Glutamatergic neuron (in vitro differentiated cells): ENCODE results near the gene GATAD2A. TPM values are rescaled to one million over a fixed set of nuclear protein-coding genes. Genes with fewer than 3 reads are reported as not detected.

Source experiments
- DNase-seq: peaks from one replicate; pipeline ENCODE4 v3.0.0; 2022
- H3K27ac Mint-ChIP-seq: one replicate; pipeline ENCODE4 v1.8.0; 2020; ENCODE audit warnings: mild to moderate bottlenecking, mixed read lengths, inconsistent platforms; ENCODE audit not compliant: unreplicated experiment
- H3K27me3 Mint-ChIP-seq: one replicate; pipeline ENCODE4 v1.8.0; 2020; ENCODE audit warnings: mild to moderate bottlenecking, moderate library complexity, mixed read lengths, inconsistent platforms; ENCODE audit not compliant: unreplicated experiment
- H3K36me3 Mint-ChIP-seq: one replicate; pipeline ENCODE4 v1.8.0; 2020; ENCODE audit warnings: mild to moderate bottlenecking, mixed read lengths, inconsistent platforms; ENCODE audit not compliant: unreplicated experiment
- H3K4me1 Mint-ChIP-seq: one replicate; pipeline ENCODE4 v1.8.0; 2020; ENCODE audit warnings: mild to moderate bottlenecking, low read depth, mixed read lengths, inconsistent platforms; ENCODE audit not compliant: unreplicated experiment
- H3K4me3 Mint-ChIP-seq: one replicate; pipeline ENCODE4 v1.8.0; 2020; ENCODE audit warnings: mild to moderate bottlenecking, mixed read lengths, inconsistent platforms; ENCODE audit not compliant: unreplicated experiment
- H3K9me3 Mint-ChIP-seq: one replicate; pipeline ENCODE4 v1.8.0; 2020; ENCODE audit warnings: mild to moderate bottlenecking, moderate library complexity, mixed read lengths, inconsistent platforms; ENCODE audit not compliant: unreplicated experiment
- CTCF ChIP-seq: fragments of 200-600 bp; sonication (generic); IDR thresholded peaks from one replicate; pipeline ENCODE4 v1.5.0; 2021; ENCODE audit not compliant: partially characterized antibody, unreplicated experiment
- total RNA-seq: library from RNA; stranded (reverse); fragmentation: NEBNext Ultra II Directional; extraction: Animal tissue kit (Norgen Biotek cat#: 25700); gene quantifications from one replicate; pipeline ENCODE4 v1.2.1, GENCODE V29; 2021; ENCODE audit not compliant: unreplicated experiment

Gene GATAD2A
- total RNA-seq, 1 donor from 2014 or later, result 203 TPM

GRCh38 chr19:19417628-19418245 lies 12.3 kb downstream of the GATAD2A start:
- no peaks in the 10 kb centered on the region for H3K36me3 Mint-ChIP-seq
- no peak overlapping the region for H3K27ac Mint-ChIP-seq
- peaks cover 2% of the 10 kb centered on the region for H3K27me3 Mint-ChIP-seq
- H3K4me3 Mint-ChIP-seq, result no peak overlapping the region
- no peak for DNase-seq
- peaks cover 10% of the 10 kb centered on the region for H3K9me3 Mint-ChIP-seq
- no peak for TF ChIP-seq CTCF
- peaks cover 49% of the 10 kb centered on the region for H3K4me1 Mint-ChIP-seq

- H3K27ac Mint-ChIP-seq, result peak overlapping the region; percentile 23
- H3K36me3 Mint-ChIP-seq, result no peaks in the 10 kb centered on the region
- TF ChIP-seq CTCF, result no peak
- peaks cover 44% of the 10 kb centered on the region for H3K4me1 Mint-ChIP-seq
- peaks cover 2% of the 10 kb centered on the region for H3K27me3 Mint-ChIP-seq
- no peak for DNase-seq
- peaks cover 10% of the 10 kb centered on the region for H3K9me3 Mint-ChIP-seq
- H3K4me3 Mint-ChIP-seq, result peak overlapping the region; percentile 26
Observed at GRCh38 chr19:19418555-19419260, 13.2 kb downstream of the GATAD2A start.

- H3K4me3 Mint-ChIP-seq, result no peak overlapping the region
- H3K4me1 Mint-ChIP-seq, result peaks cover 46% of the 10 kb centered on the region
- peaks cover 7% of the 10 kb centered on the region for H3K9me3 Mint-ChIP-seq
- H3K27ac Mint-ChIP-seq, result peak overlapping the region; percentile 62
- H3K27me3 Mint-ChIP-seq, result peaks cover 2% of the 10 kb centered on the region
- TF ChIP-seq CTCF, result no peak
- DNase-seq, result no peak
- no peaks in the 10 kb centered on the region for H3K36me3 Mint-ChIP-seq
Observed at GRCh38 chr19:19420570-19421298, 15.3 kb downstream of the GATAD2A start.

GRCh38 chr19:19421299-19421696 lies 15.8 kb downstream of the GATAD2A start:
- Mint-ChIP-seq H3K27ac (peak overlapping the region; percentile 52), H3K4me3 (no peak overlapping the region), H3K9me3 (peaks cover 7% of the 10 kb centered on the region), H3K36me3 (no peaks in the 10 kb centered on the region), H3K4me1 (peaks cover 40% of the 10 kb centered on the region), H3K27me3 (peaks cover 2% of the 10 kb centered on the region)
- TF ChIP-seq CTCF, result no peak
- no peak for DNase-seq
